RWPE1 (cell line): Measurements from ENCODE around the gene FAM151A.
A peak's percentile ranks its signal among the peaks of the same experiment; 100 is the strongest.

Experiments
- CTCF ChIA-PET: fragments of 350-600 bp; sonication (Branson Sonifier 250); formaldehyde crosslinking; extraction: SDS; loops from one replicate; lab custom pipeline; 2021; lab: Yijun Ruan, JAX
- POLR2A ChIA-PET: fragments of 400-600 bp; formaldehyde crosslinking; extraction: SDS; loops from one replicate; lab custom pipeline; 2020; ENCODE audit warnings: antibody characterized with exemption; ENCODE audit not compliant: low non-redundant PET; lab: Yijun Ruan, JAX
- DNase-seq: peaks from one replicate; pipeline ENCODE4 v3.0.0; 2012; ENCODE audit warnings: low spot score
- H3K27ac ChIP-seq: fragments of 450-650 bp; 2 replicates; pipeline ENCODE4 v1.5.1; 2017
- TF ChIP-seq, protein P1 (sequence below): fragments of 450-650 bp; conservative IDR thresholded peaks from 2 replicates; pipeline ENCODE4 v1.5.1; 2017; ENCODE audit warnings: low read depth, mild to moderate bottlenecking

FAM151A gene

GRCh38 chr1:54591127-54591756 is 32.1 kb downstream of the FAM151A start:
- CTCF ChIA-PET, result no interaction called here
- TF ChIP-seq, protein P1, sequence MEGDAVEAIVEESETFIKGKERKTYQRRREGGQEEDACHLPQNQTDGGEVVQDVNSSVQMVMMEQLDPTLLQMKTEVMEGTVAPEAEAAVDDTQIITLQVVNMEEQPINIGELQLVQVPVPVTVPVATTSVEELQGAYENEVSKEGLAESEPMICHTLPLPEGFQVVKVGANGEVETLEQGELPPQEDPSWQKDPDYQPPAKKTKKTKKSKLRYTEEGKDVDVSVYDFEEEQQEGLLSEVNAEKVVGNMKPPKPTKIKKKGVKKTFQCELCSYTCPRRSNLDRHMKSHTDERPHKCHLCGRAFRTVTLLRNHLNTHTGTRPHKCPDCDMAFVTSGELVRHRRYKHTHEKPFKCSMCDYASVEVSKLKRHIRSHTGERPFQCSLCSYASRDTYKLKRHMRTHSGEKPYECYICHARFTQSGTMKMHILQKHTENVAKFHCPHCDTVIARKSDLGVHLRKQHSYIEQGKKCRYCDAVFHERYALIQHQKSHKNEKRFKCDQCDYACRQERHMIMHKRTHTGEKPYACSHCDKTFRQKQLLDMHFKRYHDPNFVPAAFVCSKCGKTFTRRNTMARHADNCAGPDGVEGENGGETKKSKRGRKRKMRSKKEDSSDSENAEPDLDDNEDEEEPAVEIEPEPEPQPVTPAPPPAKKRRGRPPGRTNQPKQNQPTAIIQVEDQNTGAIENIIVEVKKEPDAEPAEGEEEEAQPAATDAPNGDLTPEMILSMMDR, result no peak
- H3K27ac ChIP-seq, result no peak overlapping the region
- POLR2A ChIA-PET, result interaction anchor here (0.6 kb wide), 1 partner anchor 1579 kb away, joined by 4 read pairs; no protein-coding TSS in a partner anchor
- no peak for DNase-seq

- no peak overlapping the region for H3K27ac ChIP-seq
- TF ChIP-seq, protein P1, result no peak
- CTCF ChIA-PET, result no interaction called here
- POLR2A ChIA-PET, result no interaction called here
- DNase-seq, result no peak
Measured at GRCh38 chr1:54588377-54588776, 34.9 kb downstream of the FAM151A start.

- TF ChIP-seq, protein P1, result no peak
- ChIA-PET POLR2A (no interaction called here), CTCF (no interaction called here)
- no peak for DNase-seq
- H3K27ac ChIP-seq, result no peak overlapping the region
Measured at GRCh38 chr1:54585181-54586066, 37.9 kb downstream of the FAM151A start.

GRCh38 chr1:54584575-54584974 is 38.8 kb downstream of the FAM151A start:
- H3K27ac ChIP-seq, result no peak overlapping the region
- no peak for DNase-seq
- TF ChIP-seq, protein P1, result no peak
- POLR2A ChIA-PET, result no interaction called here
- CTCF ChIA-PET, result no interaction called here

DNA sequence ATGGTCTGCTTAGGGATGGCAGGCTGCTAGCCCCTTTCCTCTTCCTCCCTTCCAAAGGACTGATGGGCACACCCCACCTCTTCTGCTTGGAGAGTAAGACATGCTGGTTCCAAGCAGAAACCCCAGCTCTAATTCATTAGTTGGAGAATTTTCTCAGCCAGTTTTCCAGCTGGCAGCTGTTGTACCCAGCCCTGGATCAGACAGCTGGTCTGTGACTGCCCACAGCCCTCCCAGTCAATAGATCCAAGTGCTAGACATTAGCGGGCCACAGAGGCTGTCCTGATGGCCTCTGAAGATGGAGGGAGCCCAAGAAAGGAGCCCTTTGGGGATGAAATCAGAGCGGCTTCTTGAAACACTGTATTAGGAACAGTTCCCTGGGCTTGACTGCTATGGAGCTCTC is 39.5 kb downstream of the FAM151A start:
- TF ChIP-seq, protein P1, result no peak
- DNase-seq, result no peak
- no peak overlapping the region for H3K27ac ChIP-seq
- ChIA-PET CTCF (no interaction called here), POLR2A (no interaction called here)

- CTCF ChIA-PET, result interaction anchor here (0.8 kb wide), 1 partner anchor 35 kb away, joined by 4 read pairs; the partner anchor contains the start of gene ACOT11
- peak overlapping the region; percentile 86 for H3K27ac ChIP-seq
- POLR2A ChIA-PET, result no interaction called here
- TF ChIP-seq, protein P1, result no peak
- DNase-seq, result no peak
Measured at GRCh38 chr1:54583307-54583686, 40.0 kb downstream of the FAM151A start.
